Esophagus muscularis mucosa (tissue), 3 donors: Measurements from ENCODE around the gene BCL2L14.

ENCODE experiments used
- CTCF ChIP-seq, 3 experiments: fragments of 200-600 bp in 2 of 3; fragments of 450-650 bp in 1 of 3; sonication (generic) in 2 of 3; IDR thresholded peaks; one replicate each; pipeline ENCODE4 v1.5.1; 2017 to 2019; ENCODE audit warnings: antibody characterized with exemption in 3 of 3, mild to moderate bottlenecking in 2 of 3, moderate library complexity in 1 of 3
- EP300 ChIP-seq: sonication (generic); formaldehyde crosslinking; IDR thresholded peaks from one replicate; pipeline ENCODE4 v1.6.1; 2017; ENCODE audit warnings: antibody characterized with exemption

- TF ChIP-seq CTCF (IDR thresholded peaks at IDR 0.05): no peak
- TF ChIP-seq EP300: no peak
Measured at GRCh38 chr12:12108441-12109058, 37.8 kb downstream of the BCL2L14 start.
